HG03520 (cell line): ENCODE results near the gene NR3C1.

ENCODE experiments used
- ATAC-seq: cut with Tn5 transposase; IDR thresholded peaks from one replicate; pipeline ENCODE4 v1.9.1; 2021; ENCODE audit warnings: mild to moderate bottlenecking, moderate library complexity; ENCODE audit not compliant: unreplicated experiment

The NR3C1 gene

GRCh38 chr5:143239882-143240518 is 163.5 kb downstream of the NR3C1 start:
- ATAC-seq, result no peak

GRCh38 chr5:143238620-143239019 is 164.9 kb downstream of the NR3C1 start:
- ATAC-seq, result no peak

GRCh38 chr5:143237664-143238063 is 165.8 kb downstream of the NR3C1 start:
- ATAC-seq, result no peak

- no peak for ATAC-seq
Measured at GRCh38 chr5:143236682-143237081, 166.8 kb downstream of the NR3C1 start.

- no peak for ATAC-seq
Measured at GRCh38 chr5:143235423-143235822, 168.1 kb downstream of the NR3C1 start.

- no peak for ATAC-seq
Measured at GRCh38 chr5:143234162-143234842, 169.2 kb downstream of the NR3C1 start.

GRCh38 chr5:143233031-143233430 is 170.5 kb downstream of the NR3C1 start:
- no peak for ATAC-seq

- ATAC-seq, result no peak
Measured at GRCh38 chr5:143231973-143232812, 171.3 kb downstream of the NR3C1 start.

GRCh38 chr5:143231416-143231815 is 172.1 kb downstream of the NR3C1 start:
- ATAC-seq, result no peak

GRCh38 chr5:143230676-143230996 is 172.8 kb downstream of the NR3C1 start:
- no peak for ATAC-seq

- ATAC-seq, result peak; percentile 84
Measured at GRCh38 chr5:143229896-143230675, 173.4 kb downstream of the NR3C1 start.

GRCh38 chr5:143229426-143229895 is 174.0 kb downstream of the NR3C1 start:
- peak; percentile 31 for ATAC-seq

GRCh38 chr5:143228597-143229293 is 174.7 kb downstream of the NR3C1 start:
- no peak for ATAC-seq
